RKO (cell line): ENCODE measurements around the gene SYT3.
"Not testable (repeated sequence)": the region's sequence is repeated elsewhere in the genome, so short reads cannot be mapped to it uniquely, and the experiment has no call there.

Experiments
- DNase-seq: peaks from one replicate; pipeline ENCODE4 v3.0.0-alpha.2; 2016; ENCODE audit warnings: low spot score

Gene SYT3

DNA sequence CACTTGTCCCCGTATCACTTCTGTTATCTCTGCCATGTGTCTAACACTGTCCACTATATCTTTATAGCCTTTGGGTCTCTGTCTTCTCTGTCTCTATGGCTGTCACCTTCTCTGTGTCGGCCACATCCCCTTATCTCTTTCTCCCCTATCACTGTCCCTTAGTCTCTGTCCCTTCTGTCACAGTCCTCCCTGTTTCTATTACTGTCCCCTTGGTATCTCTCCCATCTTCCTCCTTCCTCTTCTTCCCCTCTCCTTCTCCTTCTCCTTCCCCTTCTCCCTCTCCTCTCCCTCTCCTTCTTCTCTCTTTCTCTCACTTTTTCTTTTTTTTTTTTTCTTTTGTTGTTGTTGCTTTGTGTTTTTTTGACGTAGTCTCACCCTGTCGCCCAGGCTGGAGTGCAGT lies 36.7 kb downstream of the SYT3 start:
- DNase-seq, result no peak

DNA sequence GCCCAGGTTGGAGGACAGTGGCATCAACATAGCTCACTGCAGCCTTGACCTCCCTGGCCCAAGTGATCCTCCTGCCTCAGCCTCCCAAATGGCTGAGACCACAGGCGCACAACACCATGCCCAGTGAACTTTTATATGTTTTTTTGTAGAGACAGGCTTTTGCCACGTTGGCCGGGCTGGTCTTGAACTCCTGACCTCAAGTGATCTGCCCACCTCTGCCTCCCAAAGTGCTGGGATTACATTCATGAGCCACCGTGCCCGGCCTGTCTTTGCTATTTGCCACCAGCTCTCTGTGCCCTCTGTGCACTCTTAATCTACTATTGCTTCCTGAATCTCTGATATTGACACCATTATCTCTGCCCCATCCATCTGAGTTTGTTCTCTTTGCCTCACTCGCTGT lies 37.2 kb downstream of the SYT3 start:
- DNase-seq, result no peak

DNA sequence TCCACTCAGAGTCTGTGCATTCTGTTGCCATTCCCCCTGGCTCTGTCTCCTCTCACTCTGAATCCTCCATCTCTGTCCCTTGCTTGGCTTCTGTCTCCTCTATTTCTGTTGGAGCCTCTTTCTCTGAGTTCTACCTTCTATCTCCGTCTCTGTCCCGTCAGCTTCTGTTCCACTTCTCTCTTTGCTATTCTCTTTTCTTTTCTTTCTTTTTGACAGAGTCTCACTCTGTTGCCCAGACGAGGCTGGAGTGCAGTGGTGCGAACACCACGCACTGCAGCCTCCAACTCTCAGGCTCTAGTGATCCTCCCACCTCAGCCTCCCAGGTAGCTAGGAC lies 37.6 kb downstream of the SYT3 start:
- no peak for DNase-seq

DNA sequence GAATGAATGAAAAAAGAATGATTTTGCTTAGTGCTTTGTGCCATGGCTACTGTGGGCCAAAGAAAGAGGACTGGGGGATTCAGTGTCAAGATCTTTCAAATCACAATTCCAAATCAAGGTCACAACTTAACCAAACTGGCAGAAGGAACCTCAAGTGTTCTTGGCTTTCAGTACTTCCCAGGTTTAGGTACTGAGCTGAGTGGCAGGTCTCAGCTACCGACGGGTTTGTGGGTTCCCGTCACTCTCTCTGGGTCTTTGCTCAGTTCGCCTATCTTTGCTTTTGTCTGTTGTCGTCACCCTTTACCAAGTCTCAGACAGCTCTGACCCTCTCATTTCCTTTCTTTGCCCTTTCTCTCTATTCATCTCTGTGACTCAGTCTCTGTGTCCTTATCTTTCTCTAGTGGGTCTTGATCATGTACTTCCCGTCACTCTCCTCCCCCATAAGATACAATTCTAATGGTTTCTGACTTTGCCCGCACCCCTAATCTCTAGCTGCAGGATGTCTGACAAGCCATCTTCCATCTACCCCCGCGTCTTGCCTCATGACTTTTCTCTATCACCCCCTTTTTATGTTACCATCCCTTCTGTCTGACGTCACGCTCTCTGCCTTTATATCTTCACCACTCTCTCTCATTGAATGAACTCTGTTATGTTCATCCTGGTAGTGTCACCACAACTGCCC lies 38.1 kb downstream of the SYT3 start:
- DNase-seq, result no peak

DNA sequence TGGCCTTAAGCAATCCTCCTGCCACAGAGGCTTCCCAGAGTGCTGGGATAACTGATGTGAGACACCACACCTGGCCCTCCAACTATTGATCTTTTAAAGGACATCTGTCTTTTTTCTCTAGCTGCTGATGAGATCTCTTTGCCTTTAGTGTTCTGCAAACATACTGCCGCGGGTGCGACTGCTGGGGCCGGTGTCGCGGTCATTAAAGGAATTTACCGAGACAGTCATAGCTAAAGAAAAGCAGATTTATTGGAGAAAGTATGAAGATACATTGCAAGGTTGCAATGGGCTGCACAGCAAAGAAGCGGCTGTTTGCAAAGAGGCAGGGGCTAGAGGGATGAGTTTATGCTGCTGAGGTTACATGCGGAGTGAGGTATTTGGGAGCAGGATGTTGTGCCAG lies 40.3 kb downstream of the SYT3 start:
- no peak for DNase-seq

DNA sequence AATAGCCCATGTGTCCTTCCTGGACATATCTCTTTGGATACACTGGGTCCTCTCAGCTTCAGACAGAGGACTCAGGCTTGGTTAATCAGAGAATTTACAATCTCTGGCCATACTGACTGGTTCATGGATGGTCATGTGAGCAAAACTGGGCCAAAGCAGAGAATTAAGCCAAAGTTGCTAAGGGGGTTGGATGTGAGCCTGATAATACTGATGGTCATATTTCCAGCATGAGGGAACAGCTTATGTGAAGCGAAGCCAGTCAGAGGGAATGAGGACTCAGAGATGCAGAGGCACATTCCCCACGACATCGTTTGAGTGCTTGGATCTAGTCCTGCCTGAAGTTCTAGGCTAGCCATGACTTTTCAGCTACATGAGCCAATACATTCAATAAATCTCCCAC lies 49.5 kb downstream of the SYT3 start:
- DNase-seq, result no peak

DNA sequence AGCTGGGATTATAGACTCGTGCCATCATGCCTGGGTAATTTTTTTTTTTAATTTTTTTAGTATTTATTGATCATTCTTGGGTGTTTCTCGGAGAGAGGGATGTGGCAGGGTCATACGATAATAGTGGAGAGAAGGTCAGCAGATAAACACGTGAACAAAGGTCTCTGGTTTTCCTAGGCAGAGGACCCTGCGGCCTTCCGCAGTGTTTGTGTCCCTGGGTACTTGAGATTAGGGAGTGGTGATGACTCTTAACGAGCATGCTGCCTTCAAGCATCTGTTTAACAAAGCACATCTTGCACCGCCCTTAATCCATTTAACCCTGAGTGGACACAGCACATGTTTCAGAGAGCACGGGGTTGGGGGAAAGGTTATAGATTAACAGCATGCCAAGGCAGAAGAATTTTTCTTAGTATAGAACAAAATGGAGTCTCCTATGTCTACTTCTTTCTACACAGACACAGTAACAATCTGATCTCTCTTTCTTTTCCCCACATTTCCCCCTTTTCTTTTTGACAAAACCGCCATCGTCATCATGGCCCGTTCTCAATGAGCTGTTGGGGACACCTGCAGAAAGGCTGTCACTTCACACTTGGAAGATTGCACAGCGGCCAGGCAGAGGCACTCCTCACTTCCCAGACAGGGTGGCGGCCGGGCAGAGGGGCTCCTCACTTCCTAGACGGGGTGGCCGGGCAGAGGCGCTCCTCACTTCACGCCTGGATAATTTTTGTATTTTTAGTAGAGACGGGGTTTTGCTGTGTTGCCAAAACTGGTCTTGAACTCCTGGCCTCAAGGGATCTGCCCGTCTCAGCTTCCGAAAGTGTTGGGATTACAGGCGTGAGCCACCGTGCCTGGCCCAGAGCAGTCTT lies 57.7 kb downstream of the SYT3 start:
- not testable (repeated sequence) for DNase-seq

DNA sequence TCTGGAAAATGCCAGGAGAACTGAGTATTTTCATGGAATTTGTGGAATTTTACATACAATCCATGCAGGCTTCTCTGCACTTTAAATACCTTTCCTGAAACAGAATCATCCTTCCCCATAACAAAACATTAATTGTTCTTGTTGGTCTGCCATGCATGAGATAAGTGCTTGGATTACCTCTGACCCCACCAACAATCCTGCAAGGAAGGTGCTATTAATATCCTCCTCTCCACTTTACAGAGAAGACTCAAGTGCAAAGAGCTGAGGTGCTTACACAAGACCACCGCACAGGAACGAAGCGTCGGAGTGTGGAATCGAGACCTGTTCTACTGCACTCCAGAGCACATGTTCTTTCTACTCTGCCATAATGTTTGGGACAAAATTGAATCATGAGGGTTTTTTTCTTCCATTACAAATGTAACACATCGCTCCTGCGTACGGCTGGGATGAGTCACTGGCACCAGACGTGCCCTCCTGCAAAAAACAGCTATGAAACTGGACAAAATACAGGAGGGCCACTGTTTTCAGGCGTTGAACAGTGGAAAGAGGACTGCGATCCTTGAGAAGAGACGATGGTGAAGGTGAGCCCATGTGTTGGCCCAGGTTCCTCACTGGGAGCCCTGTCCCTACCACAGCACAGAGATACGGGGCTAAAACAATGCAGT lies 58.6 kb downstream of the SYT3 start:
- DNase-seq, result no peak

DNA sequence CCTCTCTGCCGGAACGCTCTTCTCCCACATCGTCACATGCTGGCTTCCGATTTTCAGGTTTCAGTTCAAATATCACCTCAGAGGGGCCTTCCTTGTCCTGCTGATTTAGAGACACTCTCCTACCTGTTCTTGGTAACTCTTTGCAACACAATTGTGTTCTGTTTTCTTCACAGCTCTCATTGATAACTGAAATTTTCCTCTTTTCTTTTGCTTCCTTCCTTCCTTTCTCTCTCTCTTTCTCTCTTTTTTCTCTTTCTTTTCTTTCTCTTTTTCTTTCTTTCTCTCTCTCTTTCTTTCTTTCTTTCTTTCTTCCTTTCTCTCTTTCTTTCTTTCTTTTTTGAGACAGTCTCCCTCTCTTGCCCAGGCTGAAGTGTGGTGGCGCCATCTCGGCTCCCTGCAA lies 59.4 kb downstream of the SYT3 start:
- DNase-seq, result no peak

DNA sequence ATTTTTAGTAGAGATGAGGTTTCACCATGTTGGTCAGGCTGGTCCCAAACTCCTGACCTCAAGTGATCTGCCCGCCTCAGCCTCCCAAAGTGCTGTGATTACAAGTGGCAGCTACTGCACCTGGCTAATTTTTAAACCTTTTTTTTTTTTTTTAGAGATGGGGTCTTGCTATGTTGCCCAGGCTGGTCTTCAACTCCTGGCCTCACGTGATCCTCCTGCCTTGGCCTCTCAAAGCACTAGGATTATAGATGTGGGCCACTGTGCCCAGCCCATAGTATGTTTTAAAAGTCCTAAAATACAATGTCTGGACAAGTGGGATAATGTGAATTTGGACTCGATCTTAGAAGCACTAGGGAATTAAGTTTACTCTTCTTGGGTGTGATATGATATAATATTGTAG lies 62.9 kb downstream of the SYT3 start:
- DNase-seq, result not testable (repeated sequence)

DNA sequence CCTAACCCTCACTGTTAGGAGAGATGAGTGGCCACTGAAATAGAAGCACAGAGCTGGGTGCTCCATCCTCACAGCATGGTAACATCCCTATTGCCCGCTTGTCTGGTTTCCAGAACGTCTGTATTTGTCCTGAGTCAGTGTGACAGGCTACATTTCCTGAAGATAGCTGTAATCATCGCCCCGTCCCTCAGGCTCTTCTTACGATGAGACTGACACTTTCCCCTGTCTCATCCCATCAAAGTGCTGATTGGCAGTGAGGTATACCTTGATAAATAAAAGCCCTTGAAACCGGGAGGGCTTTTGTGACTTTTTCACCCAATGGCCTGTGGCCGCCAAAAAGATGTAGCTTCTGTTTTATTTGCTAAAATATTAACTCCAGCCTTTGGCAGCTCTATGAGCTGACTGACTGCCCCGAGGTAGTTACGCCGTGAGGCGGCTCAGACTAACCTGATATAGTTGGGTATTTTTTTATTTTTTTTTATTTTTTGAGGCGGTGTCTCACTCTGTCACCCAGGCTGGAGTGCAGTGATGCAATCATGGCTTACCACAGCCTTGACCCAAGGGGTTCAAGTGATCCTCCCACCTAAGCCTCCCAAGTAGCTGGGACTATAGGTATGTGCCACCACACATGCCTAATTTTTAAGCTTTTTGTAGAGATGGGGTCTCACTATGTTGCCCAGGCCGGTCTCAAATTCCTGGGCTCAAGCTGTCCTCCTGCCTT lies 65.8 kb downstream of the SYT3 start:
- DNase-seq, result no peak
